Measurements from ENCODE around the gene ZNF367. TPM values are rescaled to one million over a fixed set of nuclear protein-coding genes. Genes with fewer than 3 reads are reported as not detected.
A peak's percentile ranks its signal among the peaks of the same experiment; 100 is the strongest.

ZNF367 gene
- total RNA-seq, 1 experiment from 2014 or later, result 2.7 TPM

DNA sequence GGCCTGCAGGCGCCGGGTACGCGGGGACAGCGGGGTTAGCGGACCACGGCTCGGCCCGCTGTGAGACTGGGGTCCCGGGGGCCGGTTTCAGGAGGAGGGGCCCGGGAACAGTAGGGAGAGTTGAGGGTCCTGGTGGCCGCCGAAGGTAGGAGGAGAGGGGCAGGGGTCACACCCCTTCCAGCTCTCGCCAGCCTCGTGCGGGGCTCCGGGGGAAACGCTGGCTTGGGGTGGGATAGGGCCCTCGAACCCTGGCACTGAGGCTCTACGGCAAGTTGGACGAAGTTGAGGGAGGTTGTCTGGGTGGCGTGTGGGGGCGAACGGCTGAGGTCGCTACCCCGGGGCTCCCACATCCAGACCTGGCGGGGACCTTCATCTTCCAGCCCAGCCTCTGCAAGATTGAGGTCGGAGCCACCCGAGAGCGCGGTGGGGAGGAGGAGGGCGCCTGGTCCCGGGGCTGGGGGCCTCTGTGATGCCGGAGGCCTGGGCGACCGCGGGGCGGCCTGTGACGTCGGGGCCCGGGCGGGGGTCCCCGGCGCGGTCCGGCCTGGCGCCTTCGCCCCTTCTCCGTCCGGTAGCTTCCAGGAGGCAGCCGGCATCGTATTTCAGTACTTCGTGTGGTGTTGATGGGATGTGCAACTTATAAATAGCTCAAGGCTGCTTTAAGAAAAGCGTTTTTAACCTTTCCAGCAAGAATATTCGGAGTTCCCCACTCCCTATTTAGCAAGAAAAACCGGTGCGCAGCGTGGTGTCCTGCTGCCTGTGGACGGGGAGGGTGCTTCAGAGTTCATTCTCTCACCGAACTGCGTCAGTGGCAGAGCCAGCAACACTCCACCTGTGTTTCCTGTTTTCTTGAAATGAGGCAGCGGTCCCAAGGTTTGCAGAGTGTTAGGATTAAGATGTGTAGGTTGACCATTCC, 32.7 kb upstream of the ZNF367 start:
- BruUV-seq (replicated peaks), result TSS peak; percentile 21
- ChIA-PET POLR2A (interaction anchor here (0.6 to 4.3 kb wide), 18 partner anchors 15 to 261 kb away, joined by 3 to 28 read pairs (median 4); partner anchors contain the start of genes CDC14B, PRXL2C and ZNF367), CTCF (interaction anchor here (0.5 to 3.7 kb wide), 6 partner anchors 15 to 282 kb away, joined by 3 to 21 read pairs (median 4); no protein-coding TSS in a partner anchor)
- Mint-ChIP-seq H3K36me3 (ENCODE audit: insufficient read depth, unreplicated experiment) (no peaks in the 10 kb centered on the region), H3K9me3 (ENCODE audit: unreplicated experiment) (no peaks in the 10 kb centered on the region), H3K27me3 (ENCODE audit: insufficient read depth, unreplicated experiment) (no peaks in the 10 kb centered on the region), H3K4me3 (ENCODE audit: unreplicated experiment) (peak overlapping the region; percentile 80), H3K27ac (ENCODE audit: low read depth, unreplicated experiment) (peak overlapping the region; percentile 37), H3K4me1 (ENCODE audit: insufficient read depth, unreplicated experiment) (peaks cover 11% of the 10 kb centered on the region)
- TF ChIP-seq, protein P1, sequence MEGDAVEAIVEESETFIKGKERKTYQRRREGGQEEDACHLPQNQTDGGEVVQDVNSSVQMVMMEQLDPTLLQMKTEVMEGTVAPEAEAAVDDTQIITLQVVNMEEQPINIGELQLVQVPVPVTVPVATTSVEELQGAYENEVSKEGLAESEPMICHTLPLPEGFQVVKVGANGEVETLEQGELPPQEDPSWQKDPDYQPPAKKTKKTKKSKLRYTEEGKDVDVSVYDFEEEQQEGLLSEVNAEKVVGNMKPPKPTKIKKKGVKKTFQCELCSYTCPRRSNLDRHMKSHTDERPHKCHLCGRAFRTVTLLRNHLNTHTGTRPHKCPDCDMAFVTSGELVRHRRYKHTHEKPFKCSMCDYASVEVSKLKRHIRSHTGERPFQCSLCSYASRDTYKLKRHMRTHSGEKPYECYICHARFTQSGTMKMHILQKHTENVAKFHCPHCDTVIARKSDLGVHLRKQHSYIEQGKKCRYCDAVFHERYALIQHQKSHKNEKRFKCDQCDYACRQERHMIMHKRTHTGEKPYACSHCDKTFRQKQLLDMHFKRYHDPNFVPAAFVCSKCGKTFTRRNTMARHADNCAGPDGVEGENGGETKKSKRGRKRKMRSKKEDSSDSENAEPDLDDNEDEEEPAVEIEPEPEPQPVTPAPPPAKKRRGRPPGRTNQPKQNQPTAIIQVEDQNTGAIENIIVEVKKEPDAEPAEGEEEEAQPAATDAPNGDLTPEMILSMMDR (IDR thresholded peaks at IDR 0.05; ENCODE audit: unreplicated experiment), result no peak
- DNase-seq (ENCODE audit: unreplicated experiment), result peak; percentile 18
- intact Hi-C loops (cut with micrococcal nuclease), result loop anchor here (1.0 to 2.0 kb wide), 3 partner anchors 31 to 168 kb away; partner anchors contain the start of gene CDC14B

DNA sequence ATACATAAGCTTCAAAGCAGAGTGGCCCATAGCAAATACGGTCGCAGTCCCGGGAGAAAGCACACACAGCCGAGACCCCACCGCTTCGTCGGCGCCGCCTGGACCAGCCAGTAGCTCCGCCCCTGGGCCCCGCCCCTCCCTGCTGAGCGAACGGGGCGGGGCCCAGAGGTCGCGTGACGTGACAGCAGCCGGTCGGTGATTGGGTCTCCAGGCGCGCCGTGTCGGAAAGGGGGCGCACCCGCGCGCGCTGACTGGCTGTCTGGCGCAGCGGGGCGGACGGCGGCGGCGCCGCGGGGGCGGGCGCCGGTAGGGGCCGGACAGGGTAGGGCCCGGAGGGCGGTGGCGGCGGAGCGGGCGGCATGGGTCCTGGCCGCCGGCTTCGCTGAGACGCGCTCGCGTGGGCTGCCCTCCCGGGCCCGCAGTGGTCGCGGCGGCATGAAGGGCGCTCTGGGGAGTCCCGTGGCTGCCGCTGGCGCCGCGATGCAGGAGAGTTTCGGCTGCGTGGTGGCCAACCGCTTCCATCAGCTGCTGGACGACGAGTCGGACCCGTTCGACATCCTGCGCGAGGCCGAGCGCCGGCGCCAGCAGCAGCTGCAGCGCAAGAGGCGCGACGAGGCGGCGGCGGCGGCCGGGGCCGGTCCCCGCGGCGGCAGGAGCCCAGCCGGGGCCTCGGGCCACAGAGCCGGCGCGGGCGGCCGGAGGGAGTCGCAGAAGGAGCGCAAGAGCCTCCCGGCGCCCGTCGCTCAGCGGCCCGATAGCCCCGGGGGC, 31.9 kb upstream of the ZNF367 start, which contains the start of gene HABP4:
TSS of gene HABP4 (plus strand) at position 325 of the 768 bp plus-strand sequence. CDS start at position 436, 111 bp downstream.
- TF ChIP-seq, protein P1 (IDR thresholded peaks at IDR 0.05; ENCODE audit: unreplicated experiment), result no peak
- intact Hi-C loops (cut with micrococcal nuclease), result loop anchor here (1.0 to 2.0 kb wide), 3 partner anchors 30 to 169 kb away; partner anchors contain the start of gene CDC14B
- no peaks in the 10 kb centered on the region for H3K36me3 Mint-ChIP-seq (ENCODE audit: insufficient read depth, unreplicated experiment)
- H3K27ac Mint-ChIP-seq (ENCODE audit: low read depth, unreplicated experiment), result peak within 1 kb of the TSS; percentile 37
- no TSS peak for BruUV-seq (replicated peaks)
- POLR2A ChIA-PET, result interaction anchor here (0.6 to 4.3 kb wide), 25 partner anchors 9 to 575 kb away, joined by 3 to 28 read pairs (median 3); partner anchors contain the start of genes CDC14B, ERCC6L2, PRXL2C and ZNF367
- H3K4me3 Mint-ChIP-seq (ENCODE audit: unreplicated experiment), result peak within 1 kb of the TSS; percentile 80
- H3K4me1 Mint-ChIP-seq (ENCODE audit: insufficient read depth, unreplicated experiment), result peaks cover 11% of the 10 kb centered on the region
- DNase-seq (ENCODE audit: unreplicated experiment), result peak; percentile 93
- no peaks in the 10 kb centered on the region for H3K27me3 Mint-ChIP-seq (ENCODE audit: insufficient read depth, unreplicated experiment)
- CTCF ChIA-PET, result interaction anchor here (0.5 to 3.7 kb wide), 12 partner anchors 9 to 216 kb away, joined by 3 to 21 read pairs (median 4); no protein-coding TSS in a partner anchor
- no peaks in the 10 kb centered on the region for H3K9me3 Mint-ChIP-seq (ENCODE audit: unreplicated experiment)

DNA sequence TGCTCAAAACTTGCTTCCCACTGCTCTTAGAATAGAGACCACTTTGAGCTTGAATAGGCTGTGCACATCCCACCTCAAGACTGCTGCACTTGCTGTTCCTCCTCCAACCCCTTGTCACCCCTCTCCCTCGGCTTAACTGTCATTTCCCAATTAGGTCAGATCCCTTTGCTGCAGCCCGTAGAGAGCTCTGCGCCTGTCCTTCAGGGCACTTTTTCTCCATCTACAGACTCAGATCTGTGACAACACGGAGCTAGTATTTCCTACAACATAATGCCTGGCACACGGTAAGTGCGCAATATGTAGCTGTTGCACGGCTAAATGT, 31.3 kb upstream of the ZNF367 start:
- Mint-ChIP-seq H3K27ac (ENCODE audit: low read depth, unreplicated experiment) (no peak overlapping the region), H3K27me3 (ENCODE audit: insufficient read depth, unreplicated experiment) (no peaks in the 10 kb centered on the region), H3K4me1 (ENCODE audit: insufficient read depth, unreplicated experiment) (peaks cover 11% of the 10 kb centered on the region), H3K9me3 (ENCODE audit: unreplicated experiment) (no peaks in the 10 kb centered on the region), H3K36me3 (ENCODE audit: insufficient read depth, unreplicated experiment) (no peaks in the 10 kb centered on the region), H3K4me3 (ENCODE audit: unreplicated experiment) (peak overlapping the region; percentile 80)
- BruUV-seq (replicated peaks), result no TSS peak
- intact Hi-C loops (cut with micrococcal nuclease), result no loop called here
- no peak for DNase-seq (ENCODE audit: unreplicated experiment)
- ChIA-PET POLR2A (interaction anchor here (0.6 to 4.3 kb wide), 23 partner anchors 9 to 574 kb away, joined by 3 to 28 read pairs (median 3); partner anchors contain the start of genes CDC14B, ERCC6L2, PRXL2C and ZNF367), CTCF (interaction anchor here (0.6 to 1.8 kb wide), 9 partner anchors 9 to 142 kb away, joined by 3 to 7 read pairs (median 3); no protein-coding TSS in a partner anchor)
- TF ChIP-seq, protein P1 (IDR thresholded peaks at IDR 0.05; ENCODE audit: unreplicated experiment), result no peak

Measured in MCF 10A (cell line).